ENCODE data around the gene MAN1A1. TPM values are rescaled to one million over a fixed set of nuclear protein-coding genes. Genes with fewer than 3 reads are reported as not detected.

Gene MAN1A1
- total RNA-seq, 2 donors from 2014 or later = 14.2 to 19.6 TPM

- Mint-ChIP-seq H3K4me3 (peak overlapping the region; percentile 28), H3K27me3 (no peaks in the 10 kb centered on the region), H3K36me3 (ENCODE audit: low read depth) (no peaks in the 10 kb centered on the region), H3K4me1 (peaks cover 19% of the 10 kb centered on the region), H3K27ac (peak overlapping the region; percentile 54)
- DNase-seq (no peak), ATAC-seq (peak; percentile 81)
- H3K9me3 ChIP-seq (ENCODE audit: control insufficient read depth, low read length, poor library complexity, severe bottlenecking) = no peaks in the 10 kb centered on the region
Measured at GRCh38 chr6:119256978-119257462, 92.5 kb downstream of the MAN1A1 start.

GRCh38 chr6:119256392-119256791 is 93.2 kb downstream of the MAN1A1 start:
- H3K4me3 Mint-ChIP-seq = no peak overlapping the region
- H3K9me3 ChIP-seq (ENCODE audit: control insufficient read depth, low read length, poor library complexity, severe bottlenecking) = no peaks in the 10 kb centered on the region
- no peak for DNase-seq
- peaks cover under 1% of the 10 kb centered on the region for H3K36me3 Mint-ChIP-seq (ENCODE audit: low read depth)
- H3K27me3 Mint-ChIP-seq = no peaks in the 10 kb centered on the region
- H3K27ac Mint-ChIP-seq = peak overlapping the region; percentile 54
- H3K4me1 Mint-ChIP-seq = peaks cover 21% of the 10 kb centered on the region
- ATAC-seq = no peak

DNA sequence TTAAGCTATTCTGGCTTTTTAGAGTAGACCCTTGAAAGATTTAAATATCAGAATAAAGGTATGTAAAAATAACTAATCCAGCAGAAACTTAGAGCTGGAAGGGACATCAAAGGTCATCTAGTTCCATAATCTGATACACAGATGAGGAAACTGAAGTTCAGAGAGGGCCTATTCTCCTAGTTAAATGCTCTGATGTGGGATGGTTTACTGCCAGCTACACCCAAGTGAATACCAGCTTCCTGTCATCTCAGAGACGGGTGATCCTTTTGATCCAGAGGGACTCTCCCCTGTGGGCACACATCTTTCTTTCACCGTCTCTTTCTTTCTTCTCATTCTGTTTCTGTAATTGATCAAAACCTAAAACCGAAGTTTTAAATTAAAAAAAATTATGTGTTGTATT is 94.1 kb downstream of the MAN1A1 start:
- no peak for DNase-seq
- H3K27ac Mint-ChIP-seq = peak overlapping the region; percentile 54
- H3K4me1 Mint-ChIP-seq = peaks cover 24% of the 10 kb centered on the region
- no peak overlapping the region for H3K4me3 Mint-ChIP-seq
- H3K36me3 Mint-ChIP-seq (ENCODE audit: low read depth) = peaks cover 4% of the 10 kb centered on the region
- ATAC-seq = peak; percentile 76
- no peaks in the 10 kb centered on the region for H3K27me3 Mint-ChIP-seq
- no peaks in the 10 kb centered on the region for H3K9me3 ChIP-seq (ENCODE audit: control insufficient read depth, low read length, poor library complexity, severe bottlenecking)

DNA sequence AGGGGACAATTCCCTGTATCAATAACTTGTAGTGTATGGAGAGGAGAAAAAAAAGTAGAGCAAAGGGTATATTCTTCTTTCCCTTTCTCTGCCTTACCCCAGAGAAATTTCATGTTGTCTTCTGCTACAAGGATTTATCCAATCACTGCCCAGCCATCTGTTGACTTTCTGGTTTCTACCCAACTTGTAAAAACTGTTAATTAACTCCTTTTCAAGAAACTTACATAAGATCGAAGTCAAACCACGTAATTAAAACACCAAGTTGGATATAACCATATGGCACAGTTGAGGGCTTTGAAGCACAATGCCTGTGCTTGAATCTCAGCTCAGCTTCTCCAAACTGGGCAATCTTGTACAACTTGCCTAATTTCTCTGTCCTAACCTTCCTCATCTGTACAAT is 99.5 kb downstream of the MAN1A1 start:
- Mint-ChIP-seq H3K4me3 (no peak overlapping the region), H3K27me3 (no peaks in the 10 kb centered on the region), H3K4me1 (peaks cover 8% of the 10 kb centered on the region), H3K27ac (no peak overlapping the region), H3K36me3 (ENCODE audit: low read depth) (peaks cover 9% of the 10 kb centered on the region)
- no peaks in the 10 kb centered on the region for H3K9me3 ChIP-seq (ENCODE audit: control insufficient read depth, low read length, poor library complexity, severe bottlenecking)
- DNase-seq (no peak), ATAC-seq (no peak)

- peaks cover 7% of the 10 kb centered on the region for H3K4me1 Mint-ChIP-seq
- H3K27me3 Mint-ChIP-seq = no peaks in the 10 kb centered on the region
Measured at GRCh38 chr6:119249319-119249718, 100.2 kb downstream of the MAN1A1 start.

GRCh38 chr6:119247504-119247903 is 102.1 kb downstream of the MAN1A1 start:
- Mint-ChIP-seq H3K4me1 (peaks cover 7% of the 10 kb centered on the region), H3K27ac (no peak overlapping the region), H3K4me3 (no peak overlapping the region), H3K36me3 (ENCODE audit: low read depth) (peaks cover 9% of the 10 kb centered on the region), H3K27me3 (no peaks in the 10 kb centered on the region)
- H3K9me3 ChIP-seq (ENCODE audit: control insufficient read depth, low read length, poor library complexity, severe bottlenecking) = no peaks in the 10 kb centered on the region
- ATAC-seq = no peak
- DNase-seq = no peak

More at GRCh38 chr6:119249319-119249718, 100.2 kb downstream of the MAN1A1 start:
- H3K9me3 ChIP-seq (ENCODE audit: control insufficient read depth, low read length, poor library complexity, severe bottlenecking) = no peaks in the 10 kb centered on the region
- Mint-ChIP-seq H3K36me3 (ENCODE audit: low read depth) (peaks cover 9% of the 10 kb centered on the region), H3K4me3 (no peak overlapping the region), H3K27ac (no peak overlapping the region)
- ATAC-seq = no peak
- no peak for DNase-seq

- no peaks in the 10 kb centered on the region for H3K27me3 Mint-ChIP-seq
- DNase-seq = no peak
- no peak overlapping the region for H3K4me3 Mint-ChIP-seq
- no peak for ATAC-seq
- H3K4me1 Mint-ChIP-seq = peaks cover 2% of the 10 kb centered on the region
- no peak overlapping the region for H3K27ac Mint-ChIP-seq
- no peaks in the 10 kb centered on the region for H3K9me3 ChIP-seq (ENCODE audit: control insufficient read depth, low read length, poor library complexity, severe bottlenecking)
- peaks cover 5% of the 10 kb centered on the region for H3K36me3 Mint-ChIP-seq (ENCODE audit: low read depth)
Measured at GRCh38 chr6:119243657-119244056, 105.9 kb downstream of the MAN1A1 start.

DNA sequence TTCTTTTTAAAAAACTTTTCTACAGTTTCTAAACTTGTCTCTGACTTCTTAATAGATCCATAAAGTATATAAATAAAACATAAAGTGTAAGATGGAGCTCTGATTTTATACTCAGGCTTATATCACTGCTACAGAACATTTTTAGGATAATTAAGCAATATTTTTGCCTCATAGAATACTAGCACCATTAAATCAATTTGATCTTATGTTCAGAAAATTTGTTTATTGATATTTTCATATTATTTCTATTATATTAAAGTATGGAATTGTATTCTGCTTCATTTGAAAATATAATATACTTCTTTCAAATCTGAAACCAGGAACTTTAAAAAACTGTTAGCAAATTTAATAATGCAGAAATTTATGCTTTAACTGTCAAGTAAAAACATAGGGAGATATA is 106.5 kb downstream of the MAN1A1 start:
- no peak for ATAC-seq
- H3K4me3 Mint-ChIP-seq = no peak overlapping the region
- DNase-seq = no peak

DNA sequence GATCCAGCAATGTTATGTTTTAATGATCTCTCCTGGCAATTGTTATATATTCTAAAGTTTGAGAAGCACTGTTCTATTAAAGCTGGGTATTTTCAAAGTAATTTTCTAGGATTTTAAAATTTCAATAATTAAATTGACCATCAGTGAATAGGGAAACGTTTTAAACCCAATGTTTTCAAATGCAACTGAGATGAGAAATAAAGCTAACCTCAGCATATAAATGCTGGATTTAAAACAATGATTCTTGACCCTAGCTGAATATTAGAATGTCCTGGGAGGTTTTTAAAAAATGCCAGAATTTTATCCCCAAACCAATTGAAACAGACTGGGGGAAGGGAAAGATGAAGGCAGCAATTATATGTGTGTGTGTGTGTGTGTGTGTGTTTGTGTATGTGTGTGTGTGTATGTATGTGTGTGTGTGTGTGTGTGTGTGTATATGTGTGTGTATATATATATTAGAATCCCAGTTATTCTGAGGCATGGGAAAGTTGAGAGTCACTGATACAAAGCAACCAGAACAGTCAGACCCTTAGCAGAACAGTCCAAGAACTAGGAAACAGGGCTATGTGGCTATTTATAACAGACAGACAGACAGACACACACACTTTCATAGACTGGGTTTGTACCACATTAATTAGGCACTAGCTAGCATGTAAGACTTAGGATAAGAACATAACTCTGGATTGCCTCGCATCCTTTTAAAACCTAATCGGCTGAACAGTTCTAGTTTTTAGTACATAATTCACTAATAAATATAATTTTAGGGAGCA is 107.8 kb downstream of the MAN1A1 start:
- H3K27me3 Mint-ChIP-seq = no peaks in the 10 kb centered on the region
- H3K4me3 Mint-ChIP-seq = no peak overlapping the region
- no peak overlapping the region for H3K27ac Mint-ChIP-seq
- H3K4me1 Mint-ChIP-seq = peaks cover 4% of the 10 kb centered on the region
- ATAC-seq (no peak), DNase-seq (no peak)
- H3K36me3 Mint-ChIP-seq (ENCODE audit: low read depth) = peaks cover 4% of the 10 kb centered on the region
- H3K9me3 ChIP-seq (ENCODE audit: control insufficient read depth, low read length, poor library complexity, severe bottlenecking) = no peaks in the 10 kb centered on the region

More for the DNA sequence above, 106.5 kb downstream of the MAN1A1 start:
- Mint-ChIP-seq H3K4me1 (peaks cover 2% of the 10 kb centered on the region), H3K36me3 (ENCODE audit: low read depth) (peaks cover 5% of the 10 kb centered on the region), H3K27me3 (no peaks in the 10 kb centered on the region), H3K27ac (peak overlapping the region; percentile 21)
- no peaks in the 10 kb centered on the region for H3K9me3 ChIP-seq (ENCODE audit: control insufficient read depth, low read length, poor library complexity, severe bottlenecking)

- H3K9me3 ChIP-seq (ENCODE audit: control insufficient read depth, low read length, poor library complexity, severe bottlenecking) = no peaks in the 10 kb centered on the region
- Mint-ChIP-seq H3K27ac (no peak overlapping the region), H3K4me3 (no peak overlapping the region), H3K36me3 (ENCODE audit: low read depth) (peaks cover 6% of the 10 kb centered on the region), H3K27me3 (no peaks in the 10 kb centered on the region), H3K4me1 (peaks cover 4% of the 10 kb centered on the region)
- DNase-seq (no peak), ATAC-seq (no peak)
Measured at GRCh38 chr6:119241111-119241465, 108.5 kb downstream of the MAN1A1 start.

DNA sequence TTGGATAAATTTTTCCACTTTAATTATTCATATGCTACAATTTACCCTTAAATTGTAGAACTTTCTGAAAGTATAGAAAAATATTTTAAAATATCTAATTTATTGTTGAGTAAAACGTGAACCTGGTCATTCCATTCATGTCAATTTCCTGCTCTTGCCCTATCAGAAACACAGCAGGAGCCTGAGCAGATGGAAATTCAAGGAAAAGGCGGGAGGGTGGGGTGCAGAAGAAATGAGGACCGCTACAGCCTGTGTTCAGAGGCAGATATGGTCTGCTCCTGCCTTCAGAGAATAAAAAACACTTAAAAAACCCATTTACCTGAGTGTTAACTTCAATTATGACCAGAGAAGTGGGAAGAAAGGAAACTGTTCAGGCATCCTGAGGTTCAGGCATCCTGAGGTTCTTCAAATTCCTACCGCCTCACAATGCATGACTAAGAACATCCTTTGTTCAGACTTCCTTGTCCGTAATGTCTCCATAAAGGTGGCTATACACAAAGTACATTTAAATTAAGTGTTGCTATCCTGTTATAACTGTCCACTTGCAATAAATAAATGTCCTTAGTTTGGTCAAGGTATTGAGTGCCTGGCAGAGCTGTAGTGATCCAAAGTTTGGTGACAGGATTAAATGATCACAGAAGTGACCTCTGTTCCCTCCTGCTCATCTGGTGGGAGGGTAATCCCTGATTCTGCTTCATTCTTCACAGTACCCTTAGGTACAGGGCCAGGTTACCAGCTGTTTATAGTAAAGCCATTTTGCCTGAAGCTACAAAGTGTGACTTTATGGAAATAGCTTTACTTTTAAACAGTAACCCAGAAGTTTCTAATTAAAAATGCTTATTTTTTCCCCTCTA is 109.1 kb downstream of the MAN1A1 start:
- DNase-seq = no peak
- Mint-ChIP-seq H3K4me3 (no peak overlapping the region), H3K36me3 (ENCODE audit: low read depth) (peaks cover 6% of the 10 kb centered on the region), H3K27me3 (no peaks in the 10 kb centered on the region), H3K4me1 (peaks cover 4% of the 10 kb centered on the region), H3K27ac (no peak overlapping the region)
- no peak for ATAC-seq
- no peaks in the 10 kb centered on the region for H3K9me3 ChIP-seq (ENCODE audit: control insufficient read depth, low read length, poor library complexity, severe bottlenecking)

- peak overlapping the region; percentile 0 for H3K27ac Mint-ChIP-seq
- ATAC-seq (no peak), DNase-seq (no peak)
- H3K4me1 Mint-ChIP-seq = peaks cover 2% of the 10 kb centered on the region
- no peaks in the 10 kb centered on the region for H3K9me3 ChIP-seq (ENCODE audit: control insufficient read depth, low read length, poor library complexity, severe bottlenecking)
- no peaks in the 10 kb centered on the region for H3K27me3 Mint-ChIP-seq
- peaks cover 6% of the 10 kb centered on the region for H3K36me3 Mint-ChIP-seq (ENCODE audit: low read depth)
- H3K4me3 Mint-ChIP-seq = no peak overlapping the region
Measured at GRCh38 chr6:119237177-119237715, 112.3 kb downstream of the MAN1A1 start.

GRCh38 chr6:119234941-119235340 is 114.6 kb downstream of the MAN1A1 start:
- ATAC-seq (no peak), DNase-seq (no peak)
- Mint-ChIP-seq H3K4me3 (no peak overlapping the region), H3K4me1 (peaks cover 4% of the 10 kb centered on the region), H3K27me3 (no peaks in the 10 kb centered on the region), H3K36me3 (ENCODE audit: low read depth) (peaks cover 10% of the 10 kb centered on the region), H3K27ac (no peak overlapping the region)
- no peaks in the 10 kb centered on the region for H3K9me3 ChIP-seq (ENCODE audit: control insufficient read depth, low read length, poor library complexity, severe bottlenecking)

All from T-helper 17 cell (primary cell).